Measurements from ENCODE around the gene BCL2L15. TPM values are rescaled to one million over a fixed set of nuclear protein-coding genes. Genes with fewer than 3 reads are reported as not detected.

The BCL2L15 gene
- total RNA-seq, 1 experiment from 2014 or later = 2.3 TPM

DNA sequence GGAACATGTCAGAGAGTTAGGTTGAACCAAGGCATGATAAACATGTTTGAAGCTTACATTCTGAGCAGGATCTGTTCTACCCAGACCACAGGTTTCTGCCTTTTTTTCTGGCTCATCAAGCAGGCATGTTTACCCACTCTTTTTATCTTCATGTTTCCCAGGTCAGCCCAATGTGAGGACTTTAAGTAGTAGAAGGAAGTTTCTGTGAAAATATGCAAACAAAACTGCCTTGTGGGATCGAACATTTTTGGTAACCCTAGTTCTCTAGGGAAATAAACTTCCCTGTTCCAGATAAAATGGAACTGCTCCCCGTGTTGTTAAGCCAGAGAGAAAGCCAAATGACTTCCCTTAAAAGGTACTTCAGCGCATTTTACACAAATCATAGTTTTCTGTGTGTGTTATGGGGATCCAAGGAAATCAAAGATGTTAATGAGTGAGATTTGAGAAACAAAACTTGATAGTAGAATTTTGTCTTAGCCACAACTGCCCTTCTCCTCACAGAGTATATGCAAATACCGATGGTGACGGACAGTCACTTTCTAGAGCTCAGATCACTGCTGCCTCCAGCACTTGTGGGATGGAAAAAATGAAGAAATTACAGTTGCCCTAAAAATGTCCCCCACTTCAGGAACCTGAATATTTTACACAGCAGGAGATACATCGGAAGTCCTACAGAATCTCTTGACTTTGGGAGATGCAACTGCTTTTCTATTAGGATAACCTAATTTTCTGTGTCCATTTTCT is 41.0 kb upstream of the BCL2L15 start:
- TF ChIP-seq, protein P1, sequence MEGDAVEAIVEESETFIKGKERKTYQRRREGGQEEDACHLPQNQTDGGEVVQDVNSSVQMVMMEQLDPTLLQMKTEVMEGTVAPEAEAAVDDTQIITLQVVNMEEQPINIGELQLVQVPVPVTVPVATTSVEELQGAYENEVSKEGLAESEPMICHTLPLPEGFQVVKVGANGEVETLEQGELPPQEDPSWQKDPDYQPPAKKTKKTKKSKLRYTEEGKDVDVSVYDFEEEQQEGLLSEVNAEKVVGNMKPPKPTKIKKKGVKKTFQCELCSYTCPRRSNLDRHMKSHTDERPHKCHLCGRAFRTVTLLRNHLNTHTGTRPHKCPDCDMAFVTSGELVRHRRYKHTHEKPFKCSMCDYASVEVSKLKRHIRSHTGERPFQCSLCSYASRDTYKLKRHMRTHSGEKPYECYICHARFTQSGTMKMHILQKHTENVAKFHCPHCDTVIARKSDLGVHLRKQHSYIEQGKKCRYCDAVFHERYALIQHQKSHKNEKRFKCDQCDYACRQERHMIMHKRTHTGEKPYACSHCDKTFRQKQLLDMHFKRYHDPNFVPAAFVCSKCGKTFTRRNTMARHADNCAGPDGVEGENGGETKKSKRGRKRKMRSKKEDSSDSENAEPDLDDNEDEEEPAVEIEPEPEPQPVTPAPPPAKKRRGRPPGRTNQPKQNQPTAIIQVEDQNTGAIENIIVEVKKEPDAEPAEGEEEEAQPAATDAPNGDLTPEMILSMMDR (IDR thresholded peaks at IDR 0.05; ENCODE audit: unreplicated experiment) = no peak
- no peaks in the 10 kb centered on the region for H3K27me3 Mint-ChIP-seq (ENCODE audit: insufficient read depth, unreplicated experiment)
- ChIA-PET CTCF (interaction anchor here (0.6 to 5.3 kb wide), 7 partner anchors 15 to 1212 kb away, joined by 3 to 48 read pairs (median 4); partner anchors contain the start of genes AP4B1 and DCLRE1B), POLR2A (interaction anchor here (0.5 to 9.2 kb wide), 15 partner anchors 8 to 829 kb away, joined by 3 to 228 read pairs (median 5); partner anchors contain the start of genes AP4B1, CSDE1, DCLRE1B and OLFML3)
- no peaks in the 10 kb centered on the region for H3K9me3 Mint-ChIP-seq (ENCODE audit: unreplicated experiment)
- intact Hi-C loops (cut with micrococcal nuclease) = no loop called here
- no peak for DNase-seq (ENCODE audit: unreplicated experiment)
- peaks cover 40% of the 10 kb centered on the region for H3K4me1 Mint-ChIP-seq (ENCODE audit: insufficient read depth, unreplicated experiment)
- peak overlapping the region; percentile 97 for H3K27ac Mint-ChIP-seq (ENCODE audit: low read depth, unreplicated experiment)
- peak overlapping the region; percentile 95 for H3K4me3 Mint-ChIP-seq (ENCODE audit: unreplicated experiment)
- BruUV-seq (replicated peaks) = no TSS peak
- peaks cover 4% of the 10 kb centered on the region for H3K36me3 Mint-ChIP-seq (ENCODE audit: insufficient read depth, unreplicated experiment)

DNA sequence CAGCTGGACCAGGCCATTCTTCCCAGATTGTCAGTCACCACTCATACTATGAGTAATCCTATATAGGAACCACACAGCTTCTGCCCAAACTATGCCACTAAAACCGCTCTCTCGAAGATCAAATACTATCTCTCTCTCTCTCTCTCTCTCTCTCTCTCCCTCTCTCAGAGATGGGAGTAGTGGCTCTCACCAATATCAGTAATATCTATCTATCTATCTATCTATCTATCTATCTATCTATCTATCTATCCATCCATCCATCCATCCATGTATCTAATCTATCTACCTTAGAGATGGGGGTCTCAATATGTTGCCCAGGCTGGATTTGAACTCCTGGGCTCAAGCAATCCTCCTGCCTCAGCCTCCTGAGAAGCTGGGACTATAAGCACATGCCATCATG is 37.1 kb upstream of the BCL2L15 start:
- Mint-ChIP-seq H3K27ac (ENCODE audit: low read depth, unreplicated experiment) (no peak overlapping the region), H3K4me1 (ENCODE audit: insufficient read depth, unreplicated experiment) (peaks cover 13% of the 10 kb centered on the region), H3K36me3 (ENCODE audit: insufficient read depth, unreplicated experiment) (no peaks in the 10 kb centered on the region), H3K27me3 (ENCODE audit: insufficient read depth, unreplicated experiment) (no peaks in the 10 kb centered on the region), H3K9me3 (ENCODE audit: unreplicated experiment) (no peaks in the 10 kb centered on the region), H3K4me3 (ENCODE audit: unreplicated experiment) (no peak overlapping the region)
- DNase-seq (ENCODE audit: unreplicated experiment) = no peak
- POLR2A ChIA-PET = interaction anchor here (0.5 to 9.2 kb wide), 3 partner anchors 17 to 844 kb away, joined by 3 to 228 read pairs (median 3); partner anchors contain the start of genes AP4B1 and DCLRE1B
- intact Hi-C loops (cut with micrococcal nuclease) = no loop called here
- TF ChIP-seq, protein P1 (IDR thresholded peaks at IDR 0.05; ENCODE audit: unreplicated experiment) = no peak
- BruUV-seq (replicated peaks) = no TSS peak
- CTCF ChIA-PET = interaction anchor here (0.6 to 1.0 kb wide), 3 partner anchors 12 to 980 kb away, joined by 3 read pairs; no protein-coding TSS in a partner anchor

DNA sequence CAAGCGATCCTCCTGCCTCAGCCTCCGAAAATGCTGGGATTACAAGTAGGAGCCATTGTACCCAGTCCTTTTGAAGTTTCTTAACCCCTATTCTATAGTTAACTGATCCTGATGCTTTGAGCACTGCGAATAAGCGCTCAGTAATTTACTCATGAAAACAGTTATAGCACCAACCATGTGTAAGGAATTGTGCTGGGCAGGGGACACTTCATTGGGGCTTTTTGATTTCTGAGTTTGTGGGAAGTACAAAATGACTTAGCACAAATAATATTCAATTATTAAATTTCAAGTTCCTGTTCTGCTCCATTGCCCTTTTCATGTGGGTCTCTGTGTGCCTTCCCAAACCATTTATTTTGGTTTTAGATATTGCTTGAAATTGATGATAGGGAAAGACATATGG is 35.6 kb upstream of the BCL2L15 start:
- DNase-seq (ENCODE audit: unreplicated experiment) = no peak
- intact Hi-C loops (cut with micrococcal nuclease) = no loop called here

DNA sequence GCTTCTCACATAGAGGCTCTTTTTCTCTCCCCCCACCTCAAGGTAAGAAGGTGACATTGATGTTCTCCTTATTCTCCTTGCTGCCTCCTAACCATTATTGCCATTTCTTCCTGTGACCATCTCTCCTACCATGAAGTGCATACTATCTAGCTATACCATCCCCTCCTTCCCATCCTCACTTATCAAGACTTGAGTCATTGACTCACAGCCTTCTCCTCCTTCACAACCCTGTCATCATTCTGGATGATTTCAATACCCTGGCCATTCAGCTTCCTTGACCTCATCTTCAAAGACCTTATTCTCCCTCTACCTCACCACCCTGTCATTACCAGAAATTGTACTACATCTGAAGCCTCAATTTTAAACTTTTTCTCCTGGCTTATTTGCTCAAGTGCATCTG is 30.9 kb upstream of the BCL2L15 start:
- Mint-ChIP-seq H3K9me3 (ENCODE audit: unreplicated experiment) (no peaks in the 10 kb centered on the region), H3K36me3 (ENCODE audit: insufficient read depth, unreplicated experiment) (no peaks in the 10 kb centered on the region), H3K4me1 (ENCODE audit: insufficient read depth, unreplicated experiment) (peaks cover 13% of the 10 kb centered on the region), H3K4me3 (ENCODE audit: unreplicated experiment) (no peak overlapping the region), H3K27me3 (ENCODE audit: insufficient read depth, unreplicated experiment) (no peaks in the 10 kb centered on the region), H3K27ac (ENCODE audit: low read depth, unreplicated experiment) (no peak overlapping the region)
- intact Hi-C loops (cut with micrococcal nuclease) = no loop called here
- ChIA-PET CTCF (no interaction called here), POLR2A (interaction anchor here (1.3 to 4.7 kb wide), 2 partner anchors 11 to 13 kb away, joined by 3 to 41 read pairs; partner anchors contain the start of genes DCLRE1B and HIPK1)
- no TSS peak for BruUV-seq (replicated peaks)
- TF ChIP-seq, protein P1 (IDR thresholded peaks at IDR 0.05; ENCODE audit: unreplicated experiment) = no peak
- no peak for DNase-seq (ENCODE audit: unreplicated experiment)

More for the DNA sequence above, 35.6 kb upstream of the BCL2L15 start:
- H3K9me3 Mint-ChIP-seq (ENCODE audit: unreplicated experiment) = no peaks in the 10 kb centered on the region
- peaks cover 11% of the 10 kb centered on the region for H3K4me1 Mint-ChIP-seq (ENCODE audit: insufficient read depth, unreplicated experiment)
- no TSS peak for BruUV-seq (replicated peaks)
- no peaks in the 10 kb centered on the region for H3K27me3 Mint-ChIP-seq (ENCODE audit: insufficient read depth, unreplicated experiment)
- CTCF ChIA-PET = no interaction called here
- no peaks in the 10 kb centered on the region for H3K36me3 Mint-ChIP-seq (ENCODE audit: insufficient read depth, unreplicated experiment)
- POLR2A ChIA-PET = no interaction called here
- TF ChIP-seq, protein P1 (IDR thresholded peaks at IDR 0.05; ENCODE audit: unreplicated experiment) = no peak
- H3K27ac Mint-ChIP-seq (ENCODE audit: low read depth, unreplicated experiment) = no peak overlapping the region
- H3K4me3 Mint-ChIP-seq (ENCODE audit: unreplicated experiment) = no peak overlapping the region
